ENCODE results near the gene RHBDL1.

The RHBDL1 gene

GRCh38 chr16:658679-659571 is 16.5 kb upstream of the RHBDL1 start:
- DNase-seq, result no peak

- DNase-seq, result no peak
Measured at GRCh38 chr16:659618-660017, 15.9 kb upstream of the RHBDL1 start.

GRCh38 chr16:660132-660458 is 15.4 kb upstream of the RHBDL1 start:
- DNase-seq, result no peak

GRCh38 chr16:660459-661183 is 14.8 kb upstream of the RHBDL1 start:
- peak; percentile 95 for DNase-seq

- no peak for DNase-seq
Measured at GRCh38 chr16:661184-661821, 14.2 kb upstream of the RHBDL1 start.

GRCh38 chr16:662095-662494 is 13.4 kb upstream of the RHBDL1 start:
- no peak for DNase-seq

- DNase-seq, result no peak
Measured at GRCh38 chr16:662597-662996, 12.9 kb upstream of the RHBDL1 start.

GRCh38 chr16:666572-666971 is 8.9 kb upstream of the RHBDL1 start:
- DNase-seq, result no peak

GRCh38 chr16:667113-667779 is 8.2 kb upstream of the RHBDL1 start:
- DNase-seq, result no peak

GRCh38 chr16:667780-668518 is 7.5 kb upstream of the RHBDL1 start, which contains the start of gene RHOT2:
RHOT2 (plus strand) TSS chr16:668132; CDS start chr16:668200, 68 bp downstream.
- peak; percentile 98 for DNase-seq

- no peak for DNase-seq
Measured at GRCh38 chr16:668519-669171, 6.8 kb upstream of the RHBDL1 start.

GRCh38 chr16:669666-670065 is 5.8 kb upstream of the RHBDL1 start:
- DNase-seq, result no peak

- no peak for DNase-seq
Measured at GRCh38 chr16:670485-671352, 4.8 kb upstream of the RHBDL1 start.

GRCh38 chr16:671353-672131 is 3.9 kb upstream of the RHBDL1 start:
- no peak for DNase-seq

- DNase-seq, result no peak
Measured at GRCh38 chr16:672371-672770, 3.1 kb upstream of the RHBDL1 start.

- DNase-seq, result no peak
Measured at GRCh38 chr16:672851-673250, 2.6 kb upstream of the RHBDL1 start.

- DNase-seq, result no peak
Measured at GRCh38 chr16:673399-673991, 2.0 kb upstream of the RHBDL1 start.

GRCh38 chr16:674214-674881 is 1.1 kb upstream of the RHBDL1 start:
- DNase-seq, result no peak

All from suppressor macrophage treated with lipopolysaccharide for 4 hours (primary cell).